H9 (cell line): ENCODE measurements around the gene OLIG1. TPM values are rescaled to one million over a fixed set of nuclear protein-coding genes. Genes with fewer than 3 reads are reported as not detected.
A peak's percentile ranks its signal among the peaks of the same experiment; 100 is the strongest.

ENCODE experiments used
- DNase-seq: peaks from one replicate; pipeline ENCODE4 v3.0.0-alpha.2; 2017
- H2AFZ ChIP-seq: one replicate; pipeline ENCODE4 v1.6.1; 2013; ENCODE audit warnings: mild to moderate bottlenecking, low read length, control low read depth, moderate library complexity
- H2AK5ac ChIP-seq: 2 replicates; pipeline ENCODE4 v1.6.1; 2013; ENCODE audit warnings: low read length, control low read depth, mixed read lengths; ENCODE audit not compliant: insufficient read length
- H2BK120ac ChIP-seq: one replicate; pipeline ENCODE4 v1.6.1; 2013; ENCODE audit warnings: low read depth, mild to moderate bottlenecking, low read length, control low read depth, inconsistent platforms; ENCODE audit not compliant: poor library complexity, severe bottlenecking
- H2BK12ac ChIP-seq: 2 replicates; pipeline ENCODE4 v1.6.1; 2013; ENCODE audit warnings: low read length, control low read depth, mixed read lengths, low read depth; ENCODE audit not compliant: insufficient read length
- H2BK15ac ChIP-seq: 2 replicates; pipeline ENCODE4 v1.6.1; 2013; ENCODE audit warnings: low read depth, low read length, control low read depth
- H2BK20ac ChIP-seq: one replicate; pipeline ENCODE4 v1.6.1; 2013; ENCODE audit warnings: low read depth, mild to moderate bottlenecking, low read length, control low read depth, inconsistent platforms; ENCODE audit not compliant: poor library complexity, severe bottlenecking
- H2BK5ac ChIP-seq: 2 replicates; pipeline ENCODE4 v1.6.1; 2013; ENCODE audit warnings: low read length, control low read depth, mixed read lengths; ENCODE audit not compliant: insufficient read length
- H3K14ac ChIP-seq: 2 replicates; pipeline ENCODE4 v1.6.1; 2013; ENCODE audit warnings: low read length, control low read depth; ENCODE audit not compliant: insufficient read depth
- H3K18ac ChIP-seq: 2 replicates; pipeline ENCODE4 v1.6.1; 2013; ENCODE audit warnings: low read depth, mild to moderate bottlenecking, mixed read lengths, low read length, control low read depth; ENCODE audit not compliant: insufficient read length
- H3K23ac ChIP-seq: 2 replicates; pipeline ENCODE4 v1.6.1; 2013; ENCODE audit warnings: low read length, control low read depth, mixed read lengths, low read depth; ENCODE audit not compliant: insufficient read length
- H3K23me2 ChIP-seq: 2 replicates; pipeline ENCODE4 v1.6.1; 2013; ENCODE audit warnings: low read depth, mild to moderate bottlenecking, mixed read lengths, low read length, control low read depth; ENCODE audit not compliant: insufficient read length, poor library complexity, severe bottlenecking
- H3K27ac ChIP-seq: 2 replicates; pipeline ENCODE4 v1.5.1; 2013; ENCODE audit warnings: low read length, control low read depth, mixed read lengths, low read depth; ENCODE audit not compliant: insufficient read length
- H3K27me3 ChIP-seq: 2 replicates; pipeline ENCODE4 v1.6.1; 2013; ENCODE audit warnings: low read length, control low read depth, inconsistent platforms; ENCODE audit not compliant: insufficient read depth
- H3K4ac ChIP-seq: 2 replicates; pipeline ENCODE4 v1.6.1; 2013; ENCODE audit warnings: low read depth, mild to moderate bottlenecking, control low read depth, inconsistent platforms, low read length, moderate library complexity
- H3K4me1 ChIP-seq: 2 replicates; pipeline ENCODE4 v1.6.1; 2013; ENCODE audit warnings: low read length, control low read depth, inconsistent platforms; ENCODE audit not compliant: insufficient read depth
- H3K4me2 ChIP-seq: 2 replicates; pipeline ENCODE4 v1.6.1; 2013; ENCODE audit warnings: low read length, control low read depth, mixed read lengths; ENCODE audit not compliant: insufficient read length, insufficient read depth
- H3K56ac ChIP-seq: 2 replicates; pipeline ENCODE4 v1.6.1; 2013; ENCODE audit warnings: low read depth, mild to moderate bottlenecking, mixed read lengths, low read length, control low read depth; ENCODE audit not compliant: insufficient read length
- H3K79me1 ChIP-seq: 2 replicates; pipeline ENCODE4 v1.6.1; 2013; ENCODE audit warnings: low read depth, mild to moderate bottlenecking, moderate library complexity, low read length, control low read depth, inconsistent platforms; ENCODE audit not compliant: insufficient read depth, poor library complexity, severe bottlenecking
- H3K79me2 ChIP-seq: 2 replicates; pipeline ENCODE4 v1.6.1; 2013; ENCODE audit warnings: low read length, control low read depth, inconsistent platforms; ENCODE audit not compliant: insufficient read depth
- H3K9ac ChIP-seq: 2 replicates; pipeline ENCODE4 v1.6.1; 2013; ENCODE audit warnings: low read length, control low read depth, mixed read lengths; ENCODE audit not compliant: insufficient read length; ENCODE audit errors: extremely low read depth
- H3K9me3 ChIP-seq: one replicate; pipeline ENCODE4 v1.6.1; 2013; ENCODE audit warnings: low read depth, low read length, inconsistent platforms; ENCODE audit not compliant: control insufficient read depth
- H3T11ph ChIP-seq: one replicate; pipeline ENCODE4 v1.6.1; 2013; ENCODE audit warnings: mild to moderate bottlenecking, low read length, control low read depth, inconsistent platforms
- H4K20me1 ChIP-seq: one replicate; pipeline ENCODE4 v1.6.1; 2013; ENCODE audit not compliant: control insufficient read depth, insufficient read length, insufficient read depth
- H4K5ac ChIP-seq: 2 replicates; pipeline ENCODE4 v1.6.1; 2013; ENCODE audit warnings: low read depth, mild to moderate bottlenecking, mixed read lengths, low read length, control low read depth; ENCODE audit not compliant: insufficient read length
- H4K8ac ChIP-seq: replicated peaks from 2 replicates; pipeline ENCODE4 v1.6.1; 2013; ENCODE audit warnings: low read length, control low read depth, mixed read lengths, low read depth; ENCODE audit not compliant: insufficient read length
- H4K91ac ChIP-seq: 2 replicates; pipeline ENCODE4 v1.6.1; 2013; ENCODE audit warnings: low read depth, mild to moderate bottlenecking, moderate library complexity, mixed read lengths, low read length, control low read depth; ENCODE audit not compliant: insufficient read length
- H3K27ac Mint-ChIP-seq, 3 experiments: 2 replicates in 2 of 3; 3 replicates in 1 of 3; pipeline ENCODE4 v1.8.0; 2020 to 2021; ENCODE audit warnings: mixed read lengths in 3 of 3, mild to moderate bottlenecking in 1 of 3, moderate library complexity in 1 of 3
- H3K27me3 Mint-ChIP-seq: 2 replicates; pipeline ENCODE4 v1.8.0; 2021; ENCODE audit warnings: low read depth, mild to moderate bottlenecking, moderate library complexity, mixed read lengths
- H3K36me3 Mint-ChIP-seq, 3 experiments: 2 replicates in 2 of 3; 3 replicates in 1 of 3; pipeline ENCODE4 v1.8.0; 2020 to 2021; ENCODE audit warnings: low read depth in 3 of 3, mixed read lengths in 3 of 3; ENCODE audit not compliant: insufficient read depth in 1 of 3
- H3K4me1 Mint-ChIP-seq, 2 experiments: 2 replicates each; pipeline ENCODE4 v1.8.0; 2020; ENCODE audit warnings: mixed read lengths in 2 of 2
- H3K4me3 Mint-ChIP-seq, 2 experiments: 2 replicates in 1 of 2; 3 replicates in 1 of 2; pipeline ENCODE4 v1.8.0; 2020 to 2021; ENCODE audit warnings: mild to moderate bottlenecking in 2 of 2, mixed read lengths in 2 of 2, moderate library complexity in 1 of 2
- H3K9me3 Mint-ChIP-seq, 2 experiments: 2 replicates in 1 of 2; 3 replicates in 1 of 2; pipeline ENCODE4 v1.8.0; 2020; ENCODE audit warnings: mild to moderate bottlenecking in 2 of 2, mixed read lengths in 2 of 2, moderate library complexity in 1 of 2
- CTCF ChIP-seq: fragments of 200-600 bp; sonication (generic); conservative IDR thresholded peaks from 3 replicates; pipeline ENCODE4 v1.8.0; 2021; ENCODE audit warnings: antibody characterized with exemption, mild to moderate bottlenecking
- WGBS: extraction: QIAGEN DNeasy Blood & Tissue Kit; methylation state at CpG from one replicate; pipeline ENCODE4 v1.1.7; 2013; ENCODE audit warnings: missing lambda C conversion rate, low lambda C conversion rate, mixed read lengths; ENCODE audit not compliant: insufficient read length; ENCODE audit errors: extremely low coverage; 5-methylcytosine and 5-hydroxymethylcytosine counted together
- total RNA-seq: library from RNA; stranded (reverse); gene quantifications from 2 replicates; pipeline ENCODE4 v1.2.1, GENCODE V29; 2021

Gene OLIG1
- total RNA-seq, 1 experiment from 2014 or later, result 0.31 TPM

GRCh38 chr21:33046455-33046854 lies 23.5 kb upstream of the OLIG1 start:
- H3K4me1 Mint-ChIP-seq, result peaks cover 11 to 16% of the 10 kb centered on the region in 2 experiments
- H4K20me1 ChIP-seq, result no peaks in the 10 kb centered on the region
- no peak overlapping the region for H2AK5ac ChIP-seq
- no peak overlapping the region for H4K8ac ChIP-seq
- no CpG with 5 or more reads among the region's 8 CpGs for WGBS
- no peak overlapping the region for H3K9ac ChIP-seq
- peaks cover 62% of the 10 kb centered on the region for H3K27me3 Mint-ChIP-seq
- H3K27me3 ChIP-seq, result no peaks in the 10 kb centered on the region; the same call in 1 of the 2 replicates
- TF ChIP-seq CTCF, result no peak
- no peaks in the 10 kb centered on the region for H3K36me3 Mint-ChIP-seq
- no peak overlapping the region for H3T11ph ChIP-seq
- no peak overlapping the region for H2AFZ ChIP-seq
- no peak overlapping the region for H2BK20ac ChIP-seq
- no peak overlapping the region for H4K91ac ChIP-seq
- H3K14ac ChIP-seq, result no peak overlapping the region
- no peak overlapping the region for H3K4ac ChIP-seq
- no peak overlapping the region for H2BK12ac ChIP-seq
- H2BK5ac ChIP-seq, result no peak overlapping the region
- H3K79me2 ChIP-seq, result no peaks in the 10 kb centered on the region
- H3K23me2 ChIP-seq, result no peaks in the 10 kb centered on the region
- no peaks in the 10 kb centered on the region for H3K79me1 ChIP-seq
- no peak overlapping the region for H3K4me3 Mint-ChIP-seq
- H3K27ac ChIP-seq, result no peak overlapping the region
- H3K9me3 ChIP-seq, result no peaks in the 10 kb centered on the region
- no peak for DNase-seq
- H3K27ac Mint-ChIP-seq, result no peak overlapping the region
- no peak overlapping the region for H3K4me2 ChIP-seq
- H3K4me1 ChIP-seq, result peaks cover 3% of the 10 kb centered on the region; the same call in 1 of the 2 replicates
- H3K23ac ChIP-seq, result no peak overlapping the region
- H3K18ac ChIP-seq, result no peak overlapping the region
- H3K9me3 Mint-ChIP-seq, result no peaks in the 10 kb centered on the region
- no peak overlapping the region for H4K5ac ChIP-seq
- peak overlapping the region; percentile 28 for H2BK120ac ChIP-seq
- no peak overlapping the region for H3K56ac ChIP-seq
- no peak overlapping the region for H2BK15ac ChIP-seq
